GM21515 (cell line): ENCODE measurements around the gene ANAPC5.
"Not testable (repeated sequence)": the region's sequence is repeated elsewhere in the genome, so short reads cannot be mapped to it uniquely, and the experiment has no call there.

Source experiments
- ATAC-seq: cut with Tn5 transposase; IDR thresholded peaks from one replicate; pipeline ENCODE4 v1.9.1; 2021; ENCODE audit not compliant: unreplicated experiment

ANAPC5 gene

GRCh38 chr12:121288158-121288845 lies 63.9 kb downstream of the ANAPC5 start:
- no peak for ATAC-seq

GRCh38 chr12:121287267-121287954 lies 64.8 kb downstream of the ANAPC5 start:
- ATAC-seq = no peak

GRCh38 chr12:121285856-121286255 lies 66.4 kb downstream of the ANAPC5 start:
- no peak for ATAC-seq

- ATAC-seq = no peak
Measured at GRCh38 chr12:121284551-121285390, 67.4 kb downstream of the ANAPC5 start.

GRCh38 chr12:121283841-121284240 lies 68.4 kb downstream of the ANAPC5 start:
- ATAC-seq = no peak

GRCh38 chr12:121283388-121283787 lies 68.8 kb downstream of the ANAPC5 start:
- no peak for ATAC-seq

- ATAC-seq = not testable (repeated sequence)
Measured at GRCh38 chr12:121282910-121283309, 69.3 kb downstream of the ANAPC5 start.

- no peak for ATAC-seq
Measured at GRCh38 chr12:121282072-121282742, 70.0 kb downstream of the ANAPC5 start.

GRCh38 chr12:121281116-121281515 lies 71.1 kb downstream of the ANAPC5 start:
- ATAC-seq = not testable (repeated sequence)

- not testable (repeated sequence) for ATAC-seq
Measured at GRCh38 chr12:121280531-121280930, 71.7 kb downstream of the ANAPC5 start.

- ATAC-seq = no peak
Measured at GRCh38 chr12:121279507-121279915, 72.7 kb downstream of the ANAPC5 start.

GRCh38 chr12:121279071-121279375 lies 73.2 kb downstream of the ANAPC5 start:
- no peak for ATAC-seq

- no peak for ATAC-seq
Measured at GRCh38 chr12:121278169-121279070, 73.8 kb downstream of the ANAPC5 start.

- ATAC-seq = no peak
Measured at GRCh38 chr12:121277374-121277759, 74.8 kb downstream of the ANAPC5 start.

- ATAC-seq = no peak
Measured at GRCh38 chr12:121274036-121274763, 78.0 kb downstream of the ANAPC5 start.

GRCh38 chr12:121273364-121273896 lies 78.8 kb downstream of the ANAPC5 start:
- no peak for ATAC-seq

GRCh38 chr12:121267822-121268221 lies 84.4 kb downstream of the ANAPC5 start:
- no peak for ATAC-seq

GRCh38 chr12:121264951-121265515 lies 87.2 kb downstream of the ANAPC5 start:
- no peak for ATAC-seq

- no peak for ATAC-seq
Measured at GRCh38 chr12:121264135-121264534, 88.1 kb downstream of the ANAPC5 start.
